NCI-H1105 (cell line): Measurements from ENCODE around the gene PLEKHA7.

Experiments
- DNase-seq: peaks from one replicate; lab custom pipeline; 2025; lab: John Stamatoyannopoulos, UW

The PLEKHA7 gene

GRCh38 chr11:16738193-16738946, 275.8 kb downstream of the PLEKHA7 start, which contains the start of gene C11orf58:
C11orf58 (plus strand) TSS chr11:16738647; CDS start chr11:16738779, 132 bp downstream.
- peak; percentile 97 for DNase-seq

DNA sequence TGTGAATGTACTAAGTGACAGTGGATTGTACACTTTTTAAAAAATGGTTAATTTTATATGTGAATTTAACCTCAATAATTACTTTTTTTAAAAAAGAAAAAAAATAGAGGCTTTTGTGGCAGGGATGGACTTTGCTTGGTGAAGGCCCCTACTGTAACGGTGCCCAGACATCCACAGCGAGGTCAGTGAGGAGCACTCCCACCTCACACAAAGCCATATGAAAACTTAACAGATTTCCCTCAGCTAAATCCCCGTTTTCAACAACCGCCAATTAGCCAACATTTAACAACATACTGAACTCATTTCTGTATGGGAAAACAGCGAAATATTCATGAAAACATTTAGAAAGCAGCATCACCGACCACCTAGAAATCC, 276.4 kb downstream of the PLEKHA7 start:
- DNase-seq: peak; percentile 49
